ENCODE results near the gene GPAT2. TPM values are rescaled to one million over a fixed set of nuclear protein-coding genes. Genes with fewer than 3 reads are reported as not detected.
A peak's percentile ranks its signal among the peaks of the same experiment; 100 is the strongest.
"Not testable (repeated sequence)": the region's sequence is repeated elsewhere in the genome, so short reads cannot be mapped to it uniquely, and the experiment has no call there.

GPAT2 gene
- total and polyA plus RNA-seq, 8 donors = 0.23 to 5.0 (median 1.4) TPM

DNA sequence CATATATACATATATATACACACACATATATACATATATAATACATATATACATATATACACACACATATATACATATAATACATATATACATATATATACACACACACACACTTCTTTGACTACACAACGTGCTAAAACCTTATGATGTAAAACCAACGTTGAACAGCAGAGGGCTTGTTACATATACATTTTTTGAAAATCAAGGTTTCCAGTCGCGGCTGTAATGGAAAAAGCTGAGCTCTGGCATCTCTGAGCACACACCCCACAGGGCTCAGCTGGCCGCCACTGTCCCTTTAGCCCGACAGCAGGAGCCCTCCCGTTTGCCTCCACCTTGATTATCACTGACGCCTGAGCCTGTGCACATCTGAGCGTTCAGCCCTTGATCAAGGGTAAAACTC, 719 bp downstream of the GPAT2 start:
- no CpG with 5 or more reads among the region's 9 CpGs for WGBS, 2 donors
- DNase-seq; H3K27ac ChIP-seq; H3K4me3 ChIP-seq; H3K27me3 ChIP-seq; H3K4me1 ChIP-seq; H3K9me3 ChIP-seq; H3K36me3 ChIP-seq; intact Hi-C loops (cut with DNase I): not testable (repeated sequence)
- ATAC-seq (peak in 3 of 4 donors; percentile 56 to 76 (median 58)), FAIRE-seq (peak; percentile 5)

DNA sequence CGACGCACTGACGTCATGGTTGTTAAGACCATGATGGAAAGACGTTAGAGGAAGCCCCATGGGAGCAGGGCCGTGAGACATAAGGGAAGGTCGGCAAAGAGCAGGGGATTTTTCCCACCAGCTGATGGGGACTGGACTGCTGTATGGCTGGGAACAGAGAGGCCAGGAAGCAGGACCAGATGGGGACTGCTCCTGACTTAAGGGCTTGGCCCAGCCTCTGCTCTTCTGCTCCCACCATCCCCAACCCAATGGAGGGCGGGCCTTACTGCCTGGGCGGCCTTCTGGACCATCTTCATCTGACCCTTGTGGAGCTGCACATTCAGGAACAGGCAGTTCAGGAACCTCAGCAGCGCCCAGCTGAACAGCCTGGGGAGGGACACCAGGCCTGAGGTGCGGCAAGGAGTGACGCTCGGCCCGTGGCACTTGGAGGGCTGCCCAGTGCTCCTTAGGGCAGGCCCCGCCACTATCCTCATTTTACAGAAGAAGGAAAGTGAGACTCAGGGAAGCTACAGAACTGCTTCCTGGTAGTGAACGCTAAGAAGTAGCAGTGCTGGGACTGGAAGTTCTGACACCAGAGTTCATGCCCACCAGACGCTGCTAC, 6.9 kb downstream of the GPAT2 start:
- H3K9me3 ChIP-seq; H3K4me3 ChIP-seq; FAIRE-seq; intact Hi-C loops (cut with DNase I); H3K27me3 ChIP-seq; H3K4me1 ChIP-seq; H3K27ac ChIP-seq; H3K36me3 ChIP-seq; DNase-seq: not testable (repeated sequence)
- ATAC-seq = peak in 1 of 4 donors; percentile 14
- WGBS, 2 donors = no CpG with 5 or more reads among the region's 16 CpGs

GRCh38 chr2:96025755-96026154, 9.0 kb downstream of the GPAT2 start:
- H3K27me3 ChIP-seq; H3K4me1 ChIP-seq; ATAC-seq; H3K36me3 ChIP-seq; H3K4me3 ChIP-seq; intact Hi-C loops (cut with DNase I); DNase-seq; H3K27ac ChIP-seq; H3K9me3 ChIP-seq; FAIRE-seq: not testable (repeated sequence)
- 66 to 84% methylated on average over 6 of the region's 6 CpGs for WGBS, 2 donors

GRCh38 chr2:96025194-96025492, 9.6 kb downstream of the GPAT2 start:
- 80 to 94% methylated on average over 4 of the region's 4 CpGs for WGBS, 2 donors
- no peaks in the 10 kb centered on the region for H3K9me3 ChIP-seq
- DNase-seq = peak in 1 of 6 donors; percentile 32
- H3K27me3 ChIP-seq = no peaks in the 10 kb centered on the region
- FAIRE-seq = no peak
- H3K4me1 ChIP-seq = no peaks in the 10 kb centered on the region
- no peaks in the 10 kb centered on the region for H3K36me3 ChIP-seq
- no peak for ATAC-seq
- intact Hi-C loops (cut with DNase I) = no loop called here
- TF ChIP-seq, protein P1, sequence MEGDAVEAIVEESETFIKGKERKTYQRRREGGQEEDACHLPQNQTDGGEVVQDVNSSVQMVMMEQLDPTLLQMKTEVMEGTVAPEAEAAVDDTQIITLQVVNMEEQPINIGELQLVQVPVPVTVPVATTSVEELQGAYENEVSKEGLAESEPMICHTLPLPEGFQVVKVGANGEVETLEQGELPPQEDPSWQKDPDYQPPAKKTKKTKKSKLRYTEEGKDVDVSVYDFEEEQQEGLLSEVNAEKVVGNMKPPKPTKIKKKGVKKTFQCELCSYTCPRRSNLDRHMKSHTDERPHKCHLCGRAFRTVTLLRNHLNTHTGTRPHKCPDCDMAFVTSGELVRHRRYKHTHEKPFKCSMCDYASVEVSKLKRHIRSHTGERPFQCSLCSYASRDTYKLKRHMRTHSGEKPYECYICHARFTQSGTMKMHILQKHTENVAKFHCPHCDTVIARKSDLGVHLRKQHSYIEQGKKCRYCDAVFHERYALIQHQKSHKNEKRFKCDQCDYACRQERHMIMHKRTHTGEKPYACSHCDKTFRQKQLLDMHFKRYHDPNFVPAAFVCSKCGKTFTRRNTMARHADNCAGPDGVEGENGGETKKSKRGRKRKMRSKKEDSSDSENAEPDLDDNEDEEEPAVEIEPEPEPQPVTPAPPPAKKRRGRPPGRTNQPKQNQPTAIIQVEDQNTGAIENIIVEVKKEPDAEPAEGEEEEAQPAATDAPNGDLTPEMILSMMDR (IDR thresholded peaks at IDR 0.05) = no peak
- no peak overlapping the region for H3K27ac ChIP-seq
- no peak overlapping the region for H3K4me3 ChIP-seq

DNA sequence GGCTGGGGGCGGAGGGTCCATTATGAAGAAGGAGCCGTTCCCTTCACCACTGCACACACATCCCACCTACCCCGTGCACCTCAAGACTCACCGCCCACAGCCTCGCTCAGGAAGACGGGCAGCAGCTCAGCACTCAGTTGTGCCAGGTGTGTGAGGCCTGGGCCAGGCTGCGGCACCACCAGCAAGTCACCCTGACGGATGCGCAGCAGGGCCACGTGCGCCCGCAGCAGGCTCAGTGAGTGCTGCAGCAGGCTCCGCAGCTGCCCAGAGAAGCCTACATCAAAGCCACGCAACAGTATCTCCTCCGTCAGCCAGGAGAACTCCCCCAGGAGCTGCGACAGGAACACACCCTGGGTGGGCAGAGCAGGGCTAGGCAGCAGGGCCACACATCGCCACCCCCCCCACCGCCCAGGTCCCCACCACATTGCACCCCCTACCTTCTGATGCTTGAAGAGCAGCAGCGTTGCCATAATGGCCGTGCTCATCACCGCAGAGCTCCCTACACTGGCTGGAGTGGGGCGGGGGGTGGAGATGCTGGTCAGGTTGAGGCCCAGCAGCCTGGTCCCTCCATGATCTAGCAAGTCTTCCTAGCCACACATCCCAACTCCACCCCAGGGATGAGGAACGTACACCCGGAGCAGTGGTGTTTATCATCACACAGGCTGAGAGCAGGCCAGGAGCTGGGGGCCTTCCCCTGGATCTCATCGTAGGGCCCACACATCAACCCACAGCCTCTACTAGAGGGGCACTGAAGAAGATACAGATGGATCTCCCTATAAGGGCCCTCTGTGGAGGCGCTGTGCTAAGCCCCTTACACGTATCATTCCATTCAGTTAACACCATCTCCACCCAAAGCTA, 10.2 kb downstream of the GPAT2 start:
- ATAC-seq = no peak
- intact Hi-C loops (cut with DNase I) = no loop called here
- TF ChIP-seq, protein P1 (IDR thresholded peaks at IDR 0.05) = no peak
- Histone ChIP-seq H3K27ac (no peak overlapping the region), H3K27me3 (no peaks in the 10 kb centered on the region), H3K36me3 (no peaks in the 10 kb centered on the region), H3K4me3 (no peak overlapping the region), H3K9me3 (no peaks in the 10 kb centered on the region), H3K4me1 (no peaks in the 10 kb centered on the region)
- FAIRE-seq = no peak
- peak in 2 of 6 donors; percentile 50 for DNase-seq
- WGBS, 2 donors = 80 to 91% methylated on average over 25 to 27 of the region's 27 CpGs

DNA sequence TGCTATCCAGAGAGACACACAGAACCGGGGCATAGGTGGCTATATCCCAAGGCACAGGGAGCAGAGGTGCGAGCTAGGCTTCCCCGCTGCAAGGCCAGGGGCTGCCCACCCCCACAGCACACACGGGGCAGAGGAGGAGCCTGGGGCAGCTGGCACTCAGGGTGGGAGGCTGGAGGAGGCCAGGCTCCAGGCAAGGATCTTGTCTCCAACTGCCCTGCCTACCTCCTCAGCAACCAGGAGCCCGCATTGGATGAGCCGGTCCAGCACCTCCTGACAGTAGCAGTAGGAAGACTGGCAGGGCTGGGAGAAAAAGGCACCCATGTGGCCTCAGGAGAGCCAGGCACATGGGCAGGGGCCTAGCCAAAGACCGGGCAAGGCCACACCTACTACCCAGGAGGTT, 11.0 kb downstream of the GPAT2 start:
- H3K36me3 ChIP-seq; H3K4me3 ChIP-seq; H3K9me3 ChIP-seq; H3K27ac ChIP-seq; H3K4me1 ChIP-seq; intact Hi-C loops (cut with DNase I); ATAC-seq; H3K27me3 ChIP-seq; FAIRE-seq: not testable (repeated sequence)
- DNase-seq = peak in 1 of 6 donors; percentile 33
- 86 to 94% methylated on average over 6 to 7 of the region's 7 CpGs for WGBS, 2 donors
